Right atrium auricular region (tissue), 2 donors: ENCODE measurements around the gene TACC3. TPM values are rescaled to one million over a fixed set of nuclear protein-coding genes. Genes with fewer than 3 reads are reported as not detected.
A peak's percentile ranks its signal among the peaks of the same experiment; 100 is the strongest.

Experiments
- DNase-seq: peaks from one replicate; pipeline ENCODE4 v3.0.0-alpha.2; 2019; ENCODE audit warnings: low spot score
- H3K27ac ChIP-seq, 2 donors: fragments of 200-600 bp; sonication (generic); 1 replicate in 1 of 2; 2 replicates in 1 of 2; pipeline ENCODE4 v1.5.1; 2016 to 2019
- H3K27me3 ChIP-seq, 2 donors: fragments of 200-600 bp; sonication (generic); one replicate each; pipeline versions ENCODE4 v1.5.1 to v1.6.0; 2017 to 2019
- H3K36me3 ChIP-seq: fragments of 200-600 bp; sonication (generic); one replicate; pipeline ENCODE4 v1.5.1; 2016
- H3K4me1 ChIP-seq, 2 donors: fragments of 200-600 bp; sonication (generic); one replicate each; pipeline versions ENCODE4 v1.5.1 to v1.6.0; 2017 to 2019
- H3K4me3 ChIP-seq, 2 donors: fragments of 200-600 bp; sonication (generic); 1 replicate in 1 of 2; 2 replicates in 1 of 2; pipeline ENCODE4 v1.5.1; 2017 to 2019; ENCODE audit warnings: mild to moderate bottlenecking in 1 of 2, moderate library complexity in 1 of 2
- H3K9me3 ChIP-seq, 2 donors: fragments of 200-600 bp; sonication (generic); one replicate each; pipeline ENCODE4 v1.5.1; 2019
- total RNA-seq, 2 donors: library from RNA; depleted of rRNA; stranded (reverse); fragments of >200 nt; gene quantifications; one replicate each; pipeline ENCODE4 v1.1.0, GENCODE V29; 2016
- TF ChIP-seq, protein P1 (sequence below), 2 donors: fragments of 200-600 bp; sonication (generic); IDR thresholded peaks; one replicate each; pipeline ENCODE4 v1.5.1; 2019; ENCODE audit warnings: antibody characterized with exemption in 2 of 2

The TACC3 gene
- total RNA-seq, 2 donors from 2014 or later: 3.7 to 5.3 TPM

DNA sequence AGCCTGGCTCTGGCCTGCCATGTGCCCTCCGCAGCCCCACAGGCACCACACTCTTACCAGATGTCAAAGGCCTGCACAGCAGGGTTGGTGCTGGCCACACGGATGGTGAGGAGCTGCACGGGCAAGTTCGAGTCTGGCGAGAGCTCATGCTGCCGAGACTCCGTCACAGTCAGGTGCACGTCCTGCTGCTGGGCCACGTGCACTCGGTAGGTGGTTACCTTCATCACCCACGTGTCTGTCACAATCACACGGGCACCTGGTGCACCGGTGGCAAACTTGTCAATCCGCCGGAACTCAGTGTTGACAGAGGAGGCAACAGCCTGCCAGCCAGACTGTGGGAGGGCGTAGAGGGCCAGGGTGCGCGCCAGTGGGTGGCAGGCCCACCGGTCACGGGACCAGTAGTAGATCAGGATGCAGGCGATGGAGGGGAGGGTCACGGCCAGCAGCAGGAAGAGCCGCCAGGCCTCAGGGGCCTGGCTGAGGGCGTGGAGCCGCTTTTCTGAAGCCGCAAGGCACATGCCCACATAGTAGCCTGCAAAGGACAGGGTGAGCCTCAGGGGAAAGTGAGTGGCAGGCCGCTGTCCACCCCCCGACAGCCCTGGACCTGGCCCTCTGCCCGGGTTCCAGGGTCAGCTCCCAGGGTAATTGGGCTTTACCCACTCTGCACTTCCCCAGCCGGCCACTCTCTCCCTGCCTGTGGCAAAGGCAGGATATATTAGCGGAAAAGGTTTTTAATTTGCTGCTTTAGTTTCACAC, 3.0 kb upstream of the TACC3 start:
- H3K36me3 ChIP-seq: peaks cover 18% of the 10 kb centered on the region
- no peak for DNase-seq
- no peaks in the 10 kb centered on the region for H3K27me3 ChIP-seq
- peak overlapping the region in 1 of 2 donors; percentile 48 for H3K27ac ChIP-seq
- no peaks in the 10 kb centered on the region for H3K9me3 ChIP-seq
- peaks cover 0 to 74% of the 10 kb centered on the region in 2 donors for H3K4me1 ChIP-seq
- no peak overlapping the region for H3K4me3 ChIP-seq
- TF ChIP-seq, protein P1, sequence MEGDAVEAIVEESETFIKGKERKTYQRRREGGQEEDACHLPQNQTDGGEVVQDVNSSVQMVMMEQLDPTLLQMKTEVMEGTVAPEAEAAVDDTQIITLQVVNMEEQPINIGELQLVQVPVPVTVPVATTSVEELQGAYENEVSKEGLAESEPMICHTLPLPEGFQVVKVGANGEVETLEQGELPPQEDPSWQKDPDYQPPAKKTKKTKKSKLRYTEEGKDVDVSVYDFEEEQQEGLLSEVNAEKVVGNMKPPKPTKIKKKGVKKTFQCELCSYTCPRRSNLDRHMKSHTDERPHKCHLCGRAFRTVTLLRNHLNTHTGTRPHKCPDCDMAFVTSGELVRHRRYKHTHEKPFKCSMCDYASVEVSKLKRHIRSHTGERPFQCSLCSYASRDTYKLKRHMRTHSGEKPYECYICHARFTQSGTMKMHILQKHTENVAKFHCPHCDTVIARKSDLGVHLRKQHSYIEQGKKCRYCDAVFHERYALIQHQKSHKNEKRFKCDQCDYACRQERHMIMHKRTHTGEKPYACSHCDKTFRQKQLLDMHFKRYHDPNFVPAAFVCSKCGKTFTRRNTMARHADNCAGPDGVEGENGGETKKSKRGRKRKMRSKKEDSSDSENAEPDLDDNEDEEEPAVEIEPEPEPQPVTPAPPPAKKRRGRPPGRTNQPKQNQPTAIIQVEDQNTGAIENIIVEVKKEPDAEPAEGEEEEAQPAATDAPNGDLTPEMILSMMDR (IDR thresholded peaks at IDR 0.05): no peak

DNA sequence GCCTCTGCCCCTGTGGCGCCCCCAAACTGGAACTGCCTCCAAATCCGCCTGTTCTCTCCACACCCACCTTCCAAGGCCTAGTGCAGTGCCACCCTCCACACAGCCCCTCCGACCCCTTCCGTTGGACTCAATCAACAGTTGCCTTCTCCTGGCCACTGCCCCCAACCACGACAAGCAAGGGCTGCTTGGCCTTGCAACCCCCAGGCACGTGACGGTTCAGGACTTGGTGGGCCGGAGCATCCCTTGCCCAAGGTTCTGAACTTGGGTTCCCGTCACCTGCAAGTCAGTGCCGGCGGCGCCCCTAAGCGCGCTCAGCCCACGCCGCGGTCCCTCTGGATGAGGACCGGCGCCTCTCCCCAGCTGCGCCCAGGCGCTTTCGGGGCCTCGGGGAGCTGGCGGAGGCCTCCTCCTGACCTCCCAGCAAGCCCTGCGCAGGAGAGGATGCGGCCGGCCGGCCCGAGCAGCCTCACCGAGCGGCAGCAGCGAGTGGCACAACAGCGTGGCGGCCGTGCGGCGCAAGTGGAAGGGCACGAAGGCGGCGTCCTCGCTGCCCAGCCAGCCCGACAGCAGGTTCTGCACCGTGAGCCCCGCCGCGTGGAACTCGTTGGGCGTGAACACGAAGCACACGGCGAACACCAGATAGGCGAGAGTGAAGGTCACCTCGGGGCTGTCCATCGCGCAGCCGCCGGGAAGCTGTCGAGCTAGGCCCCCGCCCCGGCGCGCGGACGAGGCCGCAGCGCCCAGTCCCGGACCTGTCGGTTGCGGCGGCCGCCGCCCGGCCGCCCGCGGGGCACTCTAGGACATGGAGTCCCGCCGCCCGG, 948 bp upstream of the TACC3 start:
- Histone ChIP-seq H3K4me3 (peak overlapping the region; percentile 71 to 76), H3K9me3 (no peaks in the 10 kb centered on the region), H3K27ac (peak overlapping the region; percentile 92 to 95), H3K4me1 (peaks cover 0 to 54% of the 10 kb centered on the region in 2 donors), H3K36me3 (peaks cover 18% of the 10 kb centered on the region), H3K27me3 (no peaks in the 10 kb centered on the region)
- DNase-seq: no peak
- TF ChIP-seq, protein P1 (IDR thresholded peaks at IDR 0.05): no peak

DNA sequence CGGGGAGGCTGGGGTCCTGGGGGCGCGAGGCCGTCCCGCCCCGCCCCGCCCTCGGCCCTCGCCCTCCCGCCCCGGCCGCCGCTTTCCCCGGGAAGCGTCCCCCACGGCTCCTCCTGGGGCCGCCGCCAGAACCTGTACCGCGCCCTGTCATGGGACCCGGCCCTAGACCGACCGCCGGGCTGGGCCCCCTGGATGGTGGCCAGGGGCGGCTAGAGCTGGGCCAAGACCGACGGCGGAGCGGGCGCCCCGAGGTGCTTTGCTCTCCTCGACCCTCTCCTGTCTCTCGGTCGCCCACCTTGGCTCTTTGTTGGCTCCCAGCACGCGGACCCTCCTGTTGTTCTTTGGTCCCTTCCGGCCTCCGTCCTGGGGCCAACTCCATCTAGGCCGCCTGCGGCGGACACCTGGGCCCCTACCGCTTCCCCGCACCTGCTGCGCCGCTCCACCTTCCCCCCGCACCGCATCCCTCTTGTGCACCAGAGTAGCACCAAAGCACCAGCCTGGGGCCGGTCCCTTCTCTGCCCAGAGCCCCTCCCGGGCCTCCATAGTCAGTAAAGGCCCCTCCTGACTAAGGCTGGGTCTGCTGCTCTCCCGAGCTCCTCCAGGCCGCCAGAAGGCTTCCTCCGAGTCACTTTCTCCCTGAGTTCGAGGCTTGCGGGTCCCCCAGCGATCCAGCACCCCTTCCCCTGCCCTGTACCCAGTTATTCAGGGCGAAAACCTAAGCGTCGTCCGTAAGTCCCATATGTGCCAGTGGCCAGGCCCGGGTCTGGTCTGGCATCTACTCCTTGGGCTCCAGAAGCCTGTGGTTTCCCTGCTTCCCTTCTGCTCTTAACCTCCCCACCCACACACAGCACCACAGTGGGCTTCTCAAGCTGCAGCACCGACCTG, 587 bp downstream of the TACC3 start:
- Histone ChIP-seq H3K4me3 (peak overlapping the region; percentile 71 to 76), H3K36me3 (peaks cover 14% of the 10 kb centered on the region), H3K4me1 (peaks cover 0 to 54% of the 10 kb centered on the region in 2 donors), H3K9me3 (no peaks in the 10 kb centered on the region), H3K27me3 (no peaks in the 10 kb centered on the region), H3K27ac (no peak overlapping the region)
- no peak for DNase-seq
- TF ChIP-seq, protein P1 (IDR thresholded peaks at IDR 0.05): no peak

DNA sequence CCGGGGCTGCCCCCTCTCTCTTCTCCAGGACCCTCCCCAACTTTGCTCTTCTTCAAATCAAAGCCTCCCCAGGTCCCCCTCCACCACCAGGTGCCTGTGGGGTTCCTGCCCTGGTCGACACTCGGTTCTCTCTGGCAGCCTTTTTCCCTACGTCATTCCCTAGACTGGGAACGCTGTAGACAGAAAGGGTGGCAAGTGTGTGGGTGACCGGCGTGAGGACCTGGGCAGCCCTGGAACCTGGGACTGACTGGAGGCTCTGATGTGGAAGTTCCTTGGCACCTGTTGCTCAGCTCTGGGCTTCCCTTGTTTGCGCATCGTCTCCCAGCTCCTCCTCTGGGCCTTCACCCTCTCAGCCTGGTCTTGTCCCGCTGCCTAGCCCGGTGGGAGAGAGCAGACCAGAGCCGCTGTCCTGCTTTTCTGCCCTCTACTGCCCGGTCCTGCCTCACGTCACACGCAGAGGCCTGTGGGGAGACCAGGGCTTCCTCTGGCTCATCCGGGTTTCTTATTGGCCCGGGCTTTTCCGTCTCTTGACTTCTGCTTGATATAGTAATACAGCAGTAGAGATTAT, 1.3 kb downstream of the TACC3 start:
- no peak for DNase-seq
- Histone ChIP-seq H3K27ac (peak overlapping the region in 1 of 2 donors; percentile 18), H3K27me3 (no peaks in the 10 kb centered on the region), H3K36me3 (peaks cover 7% of the 10 kb centered on the region), H3K4me3 (peak overlapping the region in 1 of 2 donors; percentile 71), H3K9me3 (no peaks in the 10 kb centered on the region), H3K4me1 (peaks cover 0 to 58% of the 10 kb centered on the region in 2 donors)
- TF ChIP-seq, protein P1 (IDR thresholded peaks at IDR 0.05): no peak

DNA sequence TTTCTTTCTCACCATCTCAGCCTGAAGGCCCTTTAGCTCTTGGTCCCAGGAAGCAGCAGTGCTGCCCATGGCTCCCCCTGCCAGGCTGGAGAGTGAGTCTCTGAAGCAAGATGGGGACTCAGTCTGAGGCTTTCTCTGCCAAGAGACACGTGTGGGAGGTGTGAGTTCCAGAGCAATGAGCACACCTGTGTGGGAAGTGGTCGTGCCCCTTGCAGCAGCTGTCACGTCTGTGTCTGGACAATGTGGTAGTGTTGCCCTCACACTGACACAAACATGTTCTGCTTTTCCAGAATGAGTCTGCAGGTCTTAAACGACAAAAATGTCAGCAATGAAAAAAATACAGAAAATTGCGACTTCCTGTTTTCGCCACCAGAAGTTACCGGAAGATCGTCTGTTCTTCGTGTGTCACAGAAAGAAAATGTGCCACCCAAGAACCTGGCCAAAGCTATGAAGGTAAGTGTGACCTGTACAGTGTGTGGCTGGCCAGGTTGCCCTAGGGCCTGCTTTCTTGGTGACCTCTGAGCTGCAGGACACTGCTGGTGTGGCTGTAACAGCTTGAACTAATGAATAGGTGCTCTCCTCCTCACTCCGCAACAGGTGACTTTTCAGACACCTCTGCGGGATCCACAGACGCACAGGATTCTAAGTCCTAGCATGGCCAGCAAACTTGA, 1.9 kb downstream of the TACC3 start:
- Histone ChIP-seq H3K4me1 (peaks cover 0 to 58% of the 10 kb centered on the region in 2 donors), H3K36me3 (peaks cover 1% of the 10 kb centered on the region), H3K4me3 (no peak overlapping the region), H3K9me3 (no peaks in the 10 kb centered on the region), H3K27ac (peak overlapping the region in 1 of 2 donors; percentile 50), H3K27me3 (no peaks in the 10 kb centered on the region)
- TF ChIP-seq, protein P1 (IDR thresholded peaks at IDR 0.05): no peak
- DNase-seq: no peak
